HG03135 (cell line): ENCODE results near the gene CYP11A1.

Experiments
- ATAC-seq: cut with Tn5 transposase; IDR thresholded peaks from one replicate; pipeline ENCODE4 v1.9.1; 2021; ENCODE audit warnings: mild to moderate bottlenecking, moderate library complexity; ENCODE audit not compliant: unreplicated experiment

CYP11A1 gene

DNA sequence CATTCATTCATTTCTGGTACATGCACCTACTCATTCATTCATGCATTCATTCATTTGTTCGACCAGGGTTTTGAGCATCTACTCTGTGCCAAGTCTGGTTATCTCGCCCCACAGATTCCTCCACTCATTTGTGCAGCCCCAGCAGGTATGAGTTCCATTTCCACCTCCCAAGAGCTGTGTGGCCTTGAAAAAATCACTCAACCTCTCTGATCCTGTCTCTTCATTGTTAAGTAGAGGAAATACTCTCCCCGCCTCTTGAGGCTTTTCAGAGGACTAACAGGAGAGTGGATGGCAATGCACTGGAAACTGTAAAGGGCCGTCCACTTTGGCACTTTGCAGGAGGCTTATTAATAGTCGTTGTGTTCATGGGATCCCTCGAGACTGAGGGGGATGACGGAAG lies 61.8 kb downstream of the CYP11A1 start:
- no peak for ATAC-seq

GRCh38 chr15:74304431-74304830 lies 63.0 kb downstream of the CYP11A1 start:
- ATAC-seq, result no peak

- ATAC-seq, result no peak
These were observed 63.6 kb downstream of the CYP11A1 start for GRCh38 chr15:74303741-74304309.

GRCh38 chr15:74302821-74303359 lies 64.6 kb downstream of the CYP11A1 start:
- ATAC-seq, result no peak

DNA sequence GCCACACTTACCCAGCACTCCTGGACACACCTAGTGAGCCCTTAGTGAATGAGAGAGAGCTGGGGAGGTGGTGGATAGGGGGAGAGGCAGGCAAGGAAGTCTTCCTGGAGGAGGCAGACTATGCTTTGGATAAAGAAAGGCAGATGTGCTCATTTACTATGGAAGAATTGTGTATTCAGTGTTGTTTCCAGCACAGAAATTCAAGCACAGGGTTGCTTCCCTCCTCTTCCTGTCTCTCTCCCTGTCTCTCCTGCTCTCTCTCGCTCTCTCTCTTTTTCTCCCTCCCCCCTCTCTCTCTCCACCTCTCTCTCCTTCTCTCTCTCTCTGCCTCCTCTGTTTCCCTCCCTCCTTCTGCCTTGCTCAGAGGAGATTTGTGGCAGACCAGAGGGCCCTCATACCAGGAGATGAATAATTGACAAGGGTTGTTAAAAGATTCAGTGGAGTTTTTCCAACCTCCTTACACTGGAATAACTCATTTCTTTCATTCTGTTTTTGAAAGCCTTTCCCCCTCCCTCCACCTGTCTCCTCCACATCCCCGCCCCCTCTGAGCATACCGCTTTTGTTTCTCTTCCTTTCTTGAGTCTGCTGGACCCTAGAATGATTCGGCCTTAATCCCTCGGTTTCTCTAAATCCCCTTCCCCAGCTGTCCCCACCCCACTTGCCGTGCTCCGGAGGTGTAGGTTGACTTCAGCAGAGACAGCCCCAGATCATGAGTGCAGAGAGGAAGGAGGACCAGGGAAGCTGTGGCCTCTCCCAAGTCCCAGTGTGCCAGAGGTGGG lies 65.7 kb downstream of the CYP11A1 start:
- ATAC-seq, result no peak

GRCh38 chr15:74300057-74300795 lies 67.2 kb downstream of the CYP11A1 start:
- no peak for ATAC-seq

GRCh38 chr15:74297887-74298286 lies 69.6 kb downstream of the CYP11A1 start:
- no peak for ATAC-seq

DNA sequence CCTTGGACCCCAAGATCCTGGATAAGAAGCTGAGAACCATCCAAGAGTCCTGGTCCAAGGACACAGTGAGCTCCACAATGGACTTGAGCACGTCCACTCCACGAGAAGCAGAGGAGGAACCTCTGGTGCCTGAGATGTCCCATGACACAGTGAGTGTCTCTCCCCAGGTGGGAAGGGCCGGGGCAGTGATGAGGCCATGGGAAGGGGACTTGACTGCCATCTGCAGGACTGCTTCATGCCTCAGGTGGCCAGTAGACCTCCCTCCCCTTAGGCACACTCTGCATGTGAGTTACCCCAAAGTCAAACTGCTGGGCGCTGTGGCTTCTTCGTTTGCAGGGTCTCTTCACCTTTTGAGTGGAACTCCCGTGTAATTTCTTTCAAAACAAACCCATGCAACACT lies 71.6 kb downstream of the CYP11A1 start:
- ATAC-seq, result no peak

DNA sequence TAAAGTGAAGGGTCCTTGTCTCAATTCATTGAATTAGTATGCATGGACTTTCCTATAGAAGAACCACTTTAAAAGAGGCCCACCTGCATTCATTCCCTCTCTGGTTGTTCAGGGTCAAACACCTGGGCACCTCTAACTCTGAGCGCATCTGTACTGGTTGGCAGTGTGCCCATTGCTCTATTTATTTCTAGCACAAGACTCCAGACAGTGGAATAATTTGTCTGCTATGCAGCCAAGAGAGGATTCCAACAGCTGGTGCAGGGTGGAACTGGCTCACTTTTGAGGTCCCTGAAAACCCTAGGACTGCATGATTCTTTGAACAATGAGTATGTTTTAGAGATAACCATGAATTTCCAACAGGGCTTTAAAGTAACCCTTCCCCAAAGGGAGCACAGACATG lies 73.4 kb downstream of the CYP11A1 start:
- no peak for ATAC-seq

DNA sequence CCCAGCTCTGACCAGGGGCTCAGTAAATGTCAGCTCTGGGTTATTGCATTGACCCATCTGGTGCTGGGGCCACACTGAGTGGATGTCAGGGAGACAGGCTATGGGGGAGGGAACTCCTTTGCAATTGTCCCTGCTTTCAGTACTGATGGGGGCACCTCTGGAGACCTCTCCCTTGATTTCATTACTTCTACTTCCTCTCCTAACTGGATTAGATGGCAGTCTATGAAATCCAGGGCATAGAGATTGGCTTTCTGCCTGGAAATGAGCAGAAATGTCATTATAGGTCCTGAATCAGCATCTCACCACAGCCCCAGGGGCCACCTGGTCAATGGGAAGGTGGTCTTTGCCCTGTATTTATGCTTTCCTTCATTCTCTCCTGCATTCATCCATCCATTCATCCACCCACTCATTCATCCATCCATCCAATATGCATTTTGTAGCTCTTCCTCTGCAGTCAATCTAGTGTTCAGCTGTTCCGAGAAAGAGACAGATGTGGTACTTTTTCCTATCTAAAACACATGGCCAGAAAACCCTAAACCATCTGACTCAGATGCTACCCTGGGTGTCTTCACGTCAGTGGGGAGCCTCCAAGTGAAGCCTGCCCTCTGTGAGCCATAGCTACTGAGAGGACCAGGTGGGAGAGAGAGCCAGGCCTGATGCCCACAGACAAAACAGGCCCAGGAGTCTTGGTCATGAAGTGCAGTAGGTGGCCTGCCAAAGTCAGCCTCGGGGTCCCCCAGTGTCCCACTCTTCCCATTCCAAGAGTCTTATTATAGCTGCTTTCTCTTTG lies 74.2 kb downstream of the CYP11A1 start:
- ATAC-seq, result no peak

DNA sequence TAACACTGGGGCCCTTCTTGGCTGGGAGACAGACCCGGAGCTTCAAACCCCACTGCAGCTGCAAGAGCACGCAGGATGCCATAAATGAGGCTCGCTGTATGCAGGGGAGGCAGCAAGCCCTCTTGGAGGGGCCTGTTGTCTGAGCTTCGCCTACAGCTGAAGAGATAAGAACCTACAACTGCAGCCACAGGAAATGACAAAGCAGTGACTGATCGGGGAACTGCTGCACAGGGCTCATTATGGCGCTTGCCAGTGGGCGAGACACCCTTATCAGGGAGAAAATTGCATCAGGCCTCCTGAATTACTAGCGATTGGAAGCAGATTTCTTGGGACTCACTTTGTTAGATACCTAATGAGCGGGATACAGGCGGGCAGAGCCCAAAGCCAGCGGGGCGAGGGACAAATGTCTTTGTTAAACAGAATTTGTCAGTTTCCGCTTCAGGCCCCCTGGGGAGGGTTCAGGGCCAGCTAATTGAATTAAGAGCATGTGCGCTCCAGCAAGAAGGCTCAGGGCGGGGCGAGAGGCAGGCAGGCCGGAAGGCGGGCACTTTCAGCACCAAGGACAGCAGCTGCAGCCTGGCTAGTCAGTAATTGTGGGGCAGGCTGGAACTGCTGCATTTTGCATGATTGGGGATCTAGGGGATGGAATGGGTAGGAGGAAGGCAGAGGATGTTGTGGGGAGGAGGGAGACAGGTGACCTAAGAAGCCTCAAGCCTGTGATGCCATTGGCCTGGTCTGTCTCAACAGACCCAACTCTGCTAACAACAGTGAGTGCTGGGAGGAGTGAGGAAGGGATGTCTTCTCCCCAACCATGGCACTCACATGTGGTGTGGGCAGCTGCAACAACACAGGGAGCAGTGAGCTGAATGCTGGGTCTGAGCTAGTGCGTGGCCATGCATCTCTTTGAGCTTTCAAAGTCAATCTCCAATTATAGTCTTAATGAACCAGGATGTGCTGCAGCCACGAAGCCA lies 76.1 kb downstream of the CYP11A1 start:
- ATAC-seq, result no peak

DNA sequence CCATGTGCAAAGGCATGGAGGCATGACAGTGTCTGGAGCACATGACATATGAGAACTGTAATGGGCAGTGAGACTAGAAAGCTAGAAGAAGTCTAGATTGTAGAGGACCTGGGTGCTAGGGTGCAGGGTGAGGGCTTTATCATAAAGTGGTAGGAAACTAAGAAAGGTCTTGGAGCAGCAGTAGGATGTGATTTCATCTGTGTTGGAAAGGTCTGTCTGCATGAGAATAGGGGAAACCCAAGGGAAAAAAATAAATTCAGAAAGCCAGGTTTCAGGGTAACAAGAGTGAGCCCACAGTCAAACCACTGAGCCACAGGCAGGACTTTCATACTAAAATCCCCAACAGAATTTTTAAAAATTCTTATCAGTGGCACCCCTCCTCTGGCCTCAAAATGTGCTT lies 76.8 kb downstream of the CYP11A1 start:
- ATAC-seq, result no peak

- ATAC-seq, result no peak
These were observed 77.8 kb downstream of the CYP11A1 start for GRCh38 chr15:74289671-74290070.
